HEK293T (cell line): ENCODE data around the gene AGL.

Experiments used
- BHLHE40 ChIP-seq: fragments of 450-650 bp; IDR thresholded peaks from 2 replicates; pipeline ENCODE4 v1.6.1; 2016; ENCODE audit warnings: mild to moderate bottlenecking, moderate library complexity, borderline replicate concordance
- FOXK2 ChIP-seq: fragments of 450-650 bp; IDR thresholded peaks from 2 replicates; pipeline ENCODE4 v1.6.1; 2016; ENCODE audit warnings: mild to moderate bottlenecking
- HDGF ChIP-seq: fragments of 450-650 bp; IDR thresholded peaks from 2 replicates; pipeline ENCODE4 v1.6.1; 2017; ENCODE audit warnings: antibody characterized with exemption, borderline replicate concordance
- SP1 ChIP-seq: fragments of 450-650 bp; IDR thresholded peaks from 2 replicates; pipeline ENCODE4 v1.6.1; 2017
- SUZ12 ChIP-seq: fragments of 450-650 bp; IDR thresholded peaks from 2 replicates; pipeline ENCODE4 v1.6.1; 2016; ENCODE audit warnings: mild to moderate bottlenecking
- TARDBP ChIP-seq: fragments of 450-650 bp; IDR thresholded peaks from 2 replicates; pipeline ENCODE4 v1.6.1; 2016
- TF ChIP-seq, protein P1 (sequence below): fragments of 450-650 bp; IDR thresholded peaks from 2 replicates; pipeline ENCODE4 v1.6.1; 2016

DNA sequence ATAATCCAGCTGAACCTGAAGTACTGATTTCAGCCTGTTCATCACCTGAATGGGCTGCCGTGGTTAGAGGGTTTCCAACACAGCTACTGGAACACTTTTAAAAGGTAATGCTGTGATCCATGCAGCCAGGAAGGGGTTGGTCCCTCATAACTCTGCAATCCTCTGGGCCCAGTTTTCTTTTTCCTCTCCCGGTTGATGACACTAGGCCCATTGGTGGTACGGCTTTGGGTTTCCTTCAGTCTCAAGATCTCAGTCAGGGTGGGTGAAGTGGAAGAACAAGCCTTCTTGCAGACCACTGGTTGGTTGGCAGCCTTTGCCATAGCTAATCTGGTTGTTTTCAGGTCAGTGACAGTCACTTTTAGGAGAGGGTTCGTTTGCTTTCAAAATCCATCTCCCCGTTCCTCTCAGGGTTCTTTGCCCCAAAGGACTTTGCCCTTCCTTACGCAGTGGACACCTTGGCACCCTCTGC lies 119.1 kb downstream of the AGL start:
- TF ChIP-seq HDGF (no peak), SUZ12 (no peak), BHLHE40 (no peak), TARDBP (no peak), SP1 (no peak), FOXK2 (no peak)
- TF ChIP-seq, protein P1, sequence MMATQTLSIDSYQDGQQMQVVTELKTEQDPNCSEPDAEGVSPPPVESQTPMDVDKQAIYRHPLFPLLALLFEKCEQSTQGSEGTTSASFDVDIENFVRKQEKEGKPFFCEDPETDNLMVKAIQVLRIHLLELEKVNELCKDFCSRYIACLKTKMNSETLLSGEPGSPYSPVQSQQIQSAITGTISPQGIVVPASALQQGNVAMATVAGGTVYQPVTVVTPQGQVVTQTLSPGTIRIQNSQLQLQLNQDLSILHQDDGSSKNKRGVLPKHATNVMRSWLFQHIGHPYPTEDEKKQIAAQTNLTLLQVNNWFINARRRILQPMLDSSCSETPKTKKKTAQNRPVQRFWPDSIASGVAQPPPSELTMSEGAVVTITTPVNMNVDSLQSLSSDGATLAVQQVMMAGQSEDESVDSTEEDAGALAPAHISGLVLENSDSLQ: no peak
